Left lung (tissue), 10 donors: ENCODE measurements around the gene DTNBP1. TPM values are rescaled to one million over a fixed set of nuclear protein-coding genes. Genes with fewer than 3 reads are reported as not detected.

Experiments
- ATAC-seq: fragments of 200-7000 bp; cut with Tn5 transposase; one replicate; pipeline ENCODE4 v1.9.1; 2020; ENCODE audit warnings: moderate library complexity
- DNase-seq, 4 donors: peaks; one replicate each; pipeline ENCODE4 v3.0.0-alpha.2; 2013 to 2020
- H3K27ac ChIP-seq, 2 donors: fragments of 200-600 bp; sonication (generic) in 1 of 2; one replicate each; pipeline versions ENCODE4 v1.5.0 to v1.8.0; 2020 to 2021
- H3K27me3 ChIP-seq, 2 donors: fragments of 200-600 bp; sonication (generic) in 1 of 2; one replicate each; pipeline versions ENCODE4 v1.5.0 to v1.8.0; 2020 to 2021
- H3K36me3 ChIP-seq, 2 donors: fragments of 200-600 bp; sonication (generic) in 1 of 2; one replicate each; pipeline versions ENCODE4 v1.5.0 to v1.8.0; 2020 to 2021
- H3K4me1 ChIP-seq, 2 donors: fragments of 200-600 bp; one replicate each; pipeline ENCODE4 v1.8.0; 2021
- H3K4me3 ChIP-seq, 2 donors: fragments of 200-600 bp; sonication (generic) in 1 of 2; one replicate each; pipeline versions ENCODE4 v1.5.0 to v1.8.0; 2020 to 2021; ENCODE audit warnings: mild to moderate bottlenecking in 1 of 2
- H3K9me3 ChIP-seq, 2 donors: fragments of 200-600 bp; sonication (generic) in 1 of 2; one replicate each; pipeline versions ENCODE4 v1.5.0 to v1.8.0; 2020 to 2021
- CTCF ChIP-seq, 2 donors: fragments of 200-600 bp; sonication (generic) in 1 of 2; IDR thresholded peaks; one replicate each; pipeline versions ENCODE4 v1.5.0 to v1.8.0; 2021; ENCODE audit warnings: antibody characterized with exemption in 2 of 2
- intact Hi-C, 2 donors: fragments of 100-400 bp; cut with DNase I; formaldehyde crosslinking; loops; one replicate each; pipeline versions ENCODE4 v1.11.2 to v1.14.2; 2022
- polyA plus RNA-seq, 6 donors: library from polyadenylated mRNA; unstranded; fragments of 120-200 nt; gene quantifications; one replicate each; pipeline ENCODE4 v1.2.1, GENCODE V29; 2013; ENCODE audit not compliant: insufficient read length in 6 of 6
- total RNA-seq, 2 donors: library from RNA; stranded (reverse); fragmentation: NEBNext Ultra II Directional; extraction: Animal tissue kit (Norgen Biotek cat#: 25700); gene quantifications; one replicate each; pipeline ENCODE4 v1.2.1, GENCODE V29; 2021
- donor health status: DM: no; HTN: yes; CAD: no.
- donor health status: DM: no; HTN: no; CAD: no.

DTNBP1 gene
- total and polyA plus RNA-seq, 8 donors, result 15.3 to 18.5 (median 16.2) TPM

GRCh38 chr6:15505463-15505918 is 157.3 kb downstream of the DTNBP1 start:
- ATAC-seq (no peak), DNase-seq (no peak)
- Histone ChIP-seq H3K27ac (peak overlapping the region in 1 of 2 donors; percentile 20), H3K4me3 (no peak overlapping the region), H3K4me1 (peaks cover 16 to 33% of the 10 kb centered on the region in 2 donors), H3K36me3 (peaks cover 0 to 85% of the 10 kb centered on the region in 2 donors), H3K27me3 (no peaks in the 10 kb centered on the region), H3K9me3 (no peaks in the 10 kb centered on the region)
- intact Hi-C loops, result no loop called here
- no peak for TF ChIP-seq CTCF (IDR thresholded peaks at IDR 0.05)

GRCh38 chr6:15504581-15505350 is 158.1 kb downstream of the DTNBP1 start:
- DNase-seq (peak in 3 of 4 donors; percentile 61 to 90 (median 89)), ATAC-seq (peak; percentile 65)
- Histone ChIP-seq H3K4me1 (peaks cover 16 to 33% of the 10 kb centered on the region in 2 donors), H3K27me3 (no peaks in the 10 kb centered on the region), H3K9me3 (no peaks in the 10 kb centered on the region), H3K36me3 (peaks cover 0 to 79% of the 10 kb centered on the region in 2 donors), H3K4me3 (no peak overlapping the region), H3K27ac (peak overlapping the region in 1 of 2 donors; percentile 20)
- intact Hi-C loops, result no loop called here
- no peak for TF ChIP-seq CTCF (IDR thresholded peaks at IDR 0.05)

GRCh38 chr6:15504040-15504495 is 158.8 kb downstream of the DTNBP1 start:
- TF ChIP-seq CTCF (IDR thresholded peaks at IDR 0.05), result no peak
- no peaks in the 10 kb centered on the region for H3K9me3 ChIP-seq
- ATAC-seq, result no peak
- peak overlapping the region in 1 of 2 donors; percentile 20 for H3K27ac ChIP-seq
- H3K4me3 ChIP-seq, result no peak overlapping the region
- DNase-seq, result no peak
- intact Hi-C loops, result no loop called here
- H3K27me3 ChIP-seq, result no peaks in the 10 kb centered on the region
- H3K36me3 ChIP-seq, result peaks cover 0 to 80% of the 10 kb centered on the region in 2 donors
- H3K4me1 ChIP-seq, result peaks cover 16 to 36% of the 10 kb centered on the region in 2 donors

GRCh38 chr6:15503346-15503680 is 159.5 kb downstream of the DTNBP1 start:
- peaks cover 16 to 34% of the 10 kb centered on the region in 2 donors for H3K4me1 ChIP-seq
- H3K4me3 ChIP-seq, result no peak overlapping the region
- intact Hi-C loops, result no loop called here
- DNase-seq (peak in 1 of 4 donors; percentile 20), ATAC-seq (no peak)
- no peaks in the 10 kb centered on the region for H3K9me3 ChIP-seq
- no peak for TF ChIP-seq CTCF (IDR thresholded peaks at IDR 0.05)
- peaks cover 0 to 82% of the 10 kb centered on the region in 2 donors for H3K36me3 ChIP-seq
- no peaks in the 10 kb centered on the region for H3K27me3 ChIP-seq
- no peak overlapping the region for H3K27ac ChIP-seq
